ENCODE measurements around the gene CACNB3. TPM values are rescaled to one million over a fixed set of nuclear protein-coding genes. Genes with fewer than 3 reads are reported as not detected.

Gene CACNB3
- total RNA-seq, 4 donors from 2014 or later: 13.4 to 19.5 (median 14.0) TPM

- WGBS, 2 donors: 49% methylated on average over 2 of the region's 2 CpGs; no CpG with 5 or more reads in 1 of the 2 donors
- intact Hi-C loops (cut with DNase I): no loop called here
- TF ChIP-seq CTCF (IDR thresholded peaks at IDR 0.05) (no peak), POLR2A (IDR thresholded peaks at IDR 0.05) (no peak)
- H3K27me3 ChIP-seq: no peaks in the 10 kb centered on the region
- no peak for DNase-seq
- H3K4me3 ChIP-seq: no peak overlapping the region
- peaks cover 0 to 10% (median 1%) of the 10 kb centered on the region in 3 donors for H3K4me1 ChIP-seq
- H3K9me3 ChIP-seq: no peaks in the 10 kb centered on the region
- no peak overlapping the region for H3K27ac ChIP-seq
- H3K36me3 ChIP-seq: peaks cover 16 to 87% (median 40%) of the 10 kb centered on the region in 3 donors
These were observed 43.8 kb upstream of the CACNB3 start for GRCh38 chr12:48774516-48774915.

DNA sequence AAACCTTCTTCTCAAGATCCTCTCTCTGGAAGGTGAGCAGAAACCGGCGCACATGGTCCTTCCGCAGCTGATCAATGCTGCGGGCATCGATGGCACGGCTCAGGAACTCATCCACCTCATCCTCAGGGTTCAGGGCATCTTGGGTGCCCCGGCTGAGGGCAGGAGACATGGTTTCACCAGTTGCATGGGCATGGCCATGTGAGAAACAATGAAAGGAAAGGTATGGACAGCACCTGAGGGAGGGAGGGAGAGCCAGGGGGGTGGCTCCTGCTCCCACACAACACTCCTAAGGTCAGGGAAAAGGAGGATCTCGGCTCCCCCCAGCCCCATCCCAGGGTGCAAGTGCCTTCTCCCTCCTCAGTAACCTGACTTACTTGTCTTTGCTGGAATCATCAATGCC is 43.0 kb upstream of the CACNB3 start:
- H3K9me3 ChIP-seq: no peaks in the 10 kb centered on the region
- TF ChIP-seq POLR2A (IDR thresholded peaks at IDR 0.05) (no peak), CTCF (IDR thresholded peaks at IDR 0.05) (no peak)
- H3K27me3 ChIP-seq: no peaks in the 10 kb centered on the region
- no peak overlapping the region for H3K4me3 ChIP-seq
- no peak for DNase-seq
- 81 to 91% methylated on average over 2 to 6 of the region's 8 CpGs for WGBS, 2 donors
- H3K27ac ChIP-seq: no peak overlapping the region
- intact Hi-C loops (cut with DNase I): no loop called here
- peaks cover 16 to 79% (median 39%) of the 10 kb centered on the region in 3 donors for H3K36me3 ChIP-seq
- peaks cover 7 to 18% (median 9%) of the 10 kb centered on the region in 3 donors for H3K4me1 ChIP-seq

GRCh38 chr12:48775991-48776649 is 42.2 kb upstream of the CACNB3 start:
- H3K27ac ChIP-seq: no peak overlapping the region
- intact Hi-C loops (cut with DNase I): no loop called here
- H3K27me3 ChIP-seq: no peaks in the 10 kb centered on the region
- peaks cover 11 to 71% (median 31%) of the 10 kb centered on the region in 3 donors for H3K36me3 ChIP-seq
- DNase-seq: no peak
- TF ChIP-seq CTCF (IDR thresholded peaks at IDR 0.05) (no peak), POLR2A (IDR thresholded peaks at IDR 0.05) (no peak)
- WGBS, 2 donors: 91 to 93% methylated on average over 11 to 24 of the region's 29 CpGs
- no peak overlapping the region for H3K4me3 ChIP-seq
- peaks cover 15 to 27% (median 16%) of the 10 kb centered on the region in 3 donors for H3K4me1 ChIP-seq
- H3K9me3 ChIP-seq: no peaks in the 10 kb centered on the region

- Histone ChIP-seq H3K27ac (no peak overlapping the region), H3K9me3 (no peaks in the 10 kb centered on the region), H3K36me3 (peaks cover 10 to 63% (median 23%) of the 10 kb centered on the region in 3 donors), H3K27me3 (no peaks in the 10 kb centered on the region), H3K4me1 (peaks cover 23 to 35% (median 24%) of the 10 kb centered on the region in 3 donors), H3K4me3 (no peak overlapping the region)
- TF ChIP-seq POLR2A (IDR thresholded peaks at IDR 0.05) (no peak), CTCF (IDR thresholded peaks at IDR 0.05) (no peak)
- intact Hi-C loops (cut with DNase I): no loop called here
- no peak for DNase-seq
- 93 to 100% methylated on average over 1 to 5 of the region's 6 CpGs for WGBS, 2 donors
These were observed 41.3 kb upstream of the CACNB3 start for GRCh38 chr12:48776956-48777355.

- 85 to 86% methylated on average over 7 to 15 of the region's 16 CpGs for WGBS, 2 donors
- TF ChIP-seq CTCF (IDR thresholded peaks at IDR 0.05) (no peak), POLR2A (IDR thresholded peaks at IDR 0.05) (no peak)
- H3K4me3 ChIP-seq: no peak overlapping the region
These were observed 40.5 kb upstream of the CACNB3 start for GRCh38 chr12:48777501-48778400.

More at GRCh38 chr12:48777501-48778400, 40.5 kb upstream of the CACNB3 start:
- H3K9me3 ChIP-seq: no peaks in the 10 kb centered on the region
- no peak overlapping the region for H3K27ac ChIP-seq
- H3K36me3 ChIP-seq: peaks cover 10 to 62% (median 22%) of the 10 kb centered on the region in 3 donors
- peaks cover 23 to 43% (median 29%) of the 10 kb centered on the region in 3 donors for H3K4me1 ChIP-seq
- H3K27me3 ChIP-seq: no peaks in the 10 kb centered on the region
- DNase-seq: no peak
- intact Hi-C loops (cut with DNase I): no loop called here
